AG09309 (cell line): ENCODE data around the gene TMEM161B.
"Not testable (repeated sequence)": the region's sequence is repeated elsewhere in the genome, so short reads cannot be mapped to it uniquely, and the experiment has no call there.

ENCODE experiments used
- DNase-seq: peaks from one replicate; pipeline ENCODE4 v3.0.0-alpha.2; 2010; ENCODE audit warnings: low read depth
- H3K4me3 ChIP-seq: 2 replicates; pipeline ENCODE4 v1.5.1; 2011; ENCODE audit warnings: mild to moderate bottlenecking, low read depth, low read length, moderate library complexity; ENCODE audit not compliant: control insufficient read depth
- CTCF ChIP-seq: IDR thresholded peaks from 2 replicates; pipeline ENCODE4 v1.5.1; 2011; ENCODE audit warnings: mild to moderate bottlenecking, low read depth, low read length, inconsistent platforms; ENCODE audit not compliant: insufficient read depth, control insufficient read depth; ENCODE audit errors: missing control alignments

The TMEM161B gene

DNA sequence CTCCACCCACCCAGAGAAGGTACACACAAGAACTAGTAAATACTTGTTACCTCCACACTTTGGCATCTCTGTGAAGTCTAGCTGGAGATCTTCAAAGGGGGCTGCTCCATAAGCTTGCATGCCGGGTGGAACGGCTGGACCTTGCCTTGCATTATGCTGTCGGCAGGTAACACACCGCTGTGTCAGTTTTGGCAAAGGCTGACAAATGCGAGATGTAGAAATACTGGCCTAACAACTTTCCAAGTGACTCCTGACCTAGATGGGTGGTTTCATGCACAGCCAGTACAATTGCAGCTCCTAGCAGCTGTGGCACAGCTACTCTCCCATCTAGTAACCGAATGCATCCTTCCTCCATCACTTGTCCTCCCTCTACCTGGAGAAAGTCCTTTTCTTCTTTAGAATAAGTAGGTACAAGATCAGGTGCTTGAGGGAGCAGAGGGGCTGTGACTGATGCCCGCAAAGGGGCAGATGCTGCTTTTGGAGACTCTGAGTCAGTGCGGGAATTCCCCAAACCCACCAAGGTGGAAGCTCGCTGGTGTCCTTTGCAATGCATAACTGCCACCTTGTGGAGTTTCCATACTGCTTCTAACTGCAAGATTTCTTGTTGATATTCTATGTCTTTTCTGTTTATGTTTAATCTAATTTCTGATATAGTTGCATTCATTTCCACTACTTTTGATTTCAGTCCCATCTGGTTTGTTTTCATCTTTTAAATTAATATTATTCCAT, 78.4 kb downstream of the TMEM161B start:
- no peak overlapping the region for H3K4me3 ChIP-seq
- DNase-seq, result no peak
- TF ChIP-seq CTCF, result no peak

DNA sequence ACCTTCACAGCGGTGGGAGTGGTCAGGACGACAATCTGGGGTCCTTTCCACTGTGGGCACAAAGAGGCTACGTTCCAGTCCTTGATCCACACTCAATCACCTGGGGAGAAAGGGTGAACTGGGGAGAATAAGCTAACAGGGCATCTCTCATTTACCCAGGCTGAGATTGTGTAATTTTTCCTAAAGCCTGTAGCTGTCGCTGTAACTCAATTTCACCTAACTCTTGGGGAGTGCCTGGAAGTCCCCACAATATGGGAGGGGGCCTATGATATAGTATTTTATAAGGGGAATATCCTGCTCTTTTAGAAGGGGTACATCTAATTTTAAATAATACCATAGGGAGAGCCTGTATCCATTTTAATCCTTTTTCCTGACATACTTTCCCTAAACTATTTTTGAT, 79.2 kb downstream of the TMEM161B start:
- DNase-seq, H3K4me3 ChIP-seq: not testable (repeated sequence)

- no peak overlapping the region for H3K4me3 ChIP-seq
- no peak for TF ChIP-seq CTCF
- DNase-seq, result no peak
These were observed 80.0 kb downstream of the TMEM161B start for GRCh38 chr5:88188458-88189132.

GRCh38 chr5:88183255-88183654, 85.4 kb downstream of the TMEM161B start:
- TF ChIP-seq CTCF, result no peak
- no peak overlapping the region for H3K4me3 ChIP-seq
- no peak for DNase-seq

DNA sequence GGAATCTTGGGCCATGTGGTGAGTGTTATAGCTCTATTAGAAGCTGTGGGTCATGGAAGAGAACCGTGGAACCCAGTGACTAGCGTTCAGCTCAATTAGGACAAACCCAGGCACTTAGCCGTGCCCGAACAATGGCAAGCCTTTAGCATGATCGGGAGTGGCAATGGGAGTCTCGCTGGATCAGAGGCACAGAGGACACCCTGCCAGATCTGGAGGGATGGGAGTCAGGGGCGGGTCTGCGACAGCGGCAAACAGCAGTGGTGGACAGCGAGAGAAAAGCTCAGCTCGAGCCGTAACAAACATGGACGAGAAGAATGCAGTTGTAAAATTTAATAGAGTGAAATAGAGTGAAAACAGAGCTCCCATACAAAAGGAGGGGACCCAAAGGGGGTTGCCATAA, 91.2 kb downstream of the TMEM161B start:
- H3K4me3 ChIP-seq, DNase-seq: not testable (repeated sequence)

- no peak for TF ChIP-seq CTCF
These were observed 95.5 kb downstream of the TMEM161B start for GRCh38 chr5:88172847-88173758.

GRCh38 chr5:88159591-88159990, 109.1 kb downstream of the TMEM161B start:
- no peak for DNase-seq
- no peak overlapping the region for H3K4me3 ChIP-seq
- no peak for TF ChIP-seq CTCF

More at GRCh38 chr5:88172847-88173758, 95.5 kb downstream of the TMEM161B start:
- no peak overlapping the region for H3K4me3 ChIP-seq
- DNase-seq, result no peak
